Cardiac muscle cell (in vitro differentiated cells and primary cell): ENCODE measurements around the gene APOBR. TPM values are rescaled to one million over a fixed set of nuclear protein-coding genes. Genes with fewer than 3 reads are reported as not detected.

Source experiments
- DNase-seq, 2 donors: peaks; one replicate each; pipeline versions ENCODE4 v3.0.0 to v3.0.0-alpha.2; 2010 to 2017; ENCODE audit warnings: low read depth in 1 of 2, low spot score in 1 of 2
- H3K27ac ChIP-seq: fragments of 200-600 bp; sonication (generic); 2 replicates; pipeline ENCODE4 v1.5.1; 2016
- H3K27me3 ChIP-seq: fragments of 200-600 bp; sonication (generic); 2 replicates; pipeline ENCODE4 v1.6.0; 2016; ENCODE audit warnings: control low read depth
- H3K36me3 ChIP-seq: fragments of 200-600 bp; sonication (generic); 2 replicates; pipeline ENCODE4 v1.5.1; 2016; ENCODE audit warnings: control low read depth
- H3K4me1 ChIP-seq: fragments of 200-600 bp; sonication (generic); 2 replicates; pipeline ENCODE4 v1.8.1; 2017; ENCODE audit warnings: low read depth, mild to moderate bottlenecking, mixed run types
- H3K4me3 ChIP-seq: fragments of 200-600 bp; sonication (generic); 2 replicates; pipeline ENCODE4 v1.5.1; 2016; ENCODE audit warnings: mild to moderate bottlenecking
- H3K9me3 ChIP-seq: fragments of 200-600 bp; sonication (generic); 2 replicates; pipeline ENCODE4 v1.5.1; 2017; ENCODE audit warnings: low read depth, mild to moderate bottlenecking, control low read depth
- polyA plus RNA-seq: library from polyadenylated mRNA; unstranded; fragments of >200 nt; fragmentation: Nextera tagmentation; extraction: Ambion mirVana; gene quantifications from 2 replicates; pipeline ENCODE4 v1.2.1, GENCODE V29; 2016
- total RNA-seq: library from RNA; depleted of rRNA; stranded (reverse); fragments of >200 nt; gene quantifications from 2 replicates; pipeline ENCODE4 v1.2.3, GENCODE V29; 2016
- TF ChIP-seq, protein P1 (sequence below): IDR thresholded peaks from 2 replicates; pipeline ENCODE4 v1.5.1; 2012; ENCODE audit warnings: low read depth, mild to moderate bottlenecking, low read length

Gene APOBR
- total and polyA plus RNA-seq, 2 experiments from 2014 or later: 0.39 TPM; not detected in 1

DNA sequence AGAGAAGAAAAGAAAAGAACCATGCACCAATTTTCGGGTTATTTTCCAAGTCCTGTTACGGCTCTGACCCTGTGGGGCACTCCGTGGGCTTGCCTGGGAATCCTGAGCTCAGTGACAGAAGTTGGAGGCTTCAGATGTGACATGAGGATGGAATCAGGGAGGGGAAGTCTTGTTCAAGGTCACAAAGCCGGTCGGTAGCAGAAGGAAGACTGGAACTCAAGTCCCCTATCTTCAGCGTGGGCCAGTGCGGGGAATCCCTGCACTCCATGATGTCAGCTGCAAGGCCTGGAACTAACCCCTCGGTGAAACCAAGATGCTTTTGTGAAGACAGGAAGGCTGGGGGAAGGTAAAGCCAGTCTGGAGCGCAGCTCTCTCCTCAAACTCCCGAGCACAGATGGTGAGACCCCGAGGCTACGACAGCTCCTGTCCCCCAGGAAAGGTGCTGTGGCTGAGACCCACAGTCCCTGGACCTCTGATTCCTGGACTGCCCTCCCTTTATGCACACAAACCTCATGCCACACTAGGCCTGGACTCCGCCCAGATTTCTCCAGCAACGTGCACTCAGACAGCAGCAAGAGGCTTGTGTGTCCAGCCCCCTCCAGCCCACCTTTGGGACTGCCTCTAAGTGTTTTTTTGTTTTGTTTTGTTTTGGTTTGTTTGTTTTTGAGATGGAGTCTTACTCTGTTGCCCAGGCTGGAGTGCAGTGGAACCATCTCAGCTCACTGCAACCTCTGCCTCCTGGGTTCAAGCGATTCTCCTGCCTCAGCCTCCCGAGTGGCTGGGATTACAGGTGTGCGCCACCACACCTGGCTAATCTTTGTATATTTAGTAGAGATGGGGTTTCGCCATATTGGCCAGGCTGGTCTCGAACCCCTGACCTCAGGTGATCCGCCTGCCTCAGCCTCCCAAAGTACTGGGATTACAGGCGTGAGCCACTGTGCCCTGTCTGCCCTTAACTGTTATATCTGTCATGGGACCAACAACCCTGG is 17.7 kb downstream of the APOBR start:
- Histone ChIP-seq H3K4me1 (no peaks in the 10 kb centered on the region), H3K27ac (no peak overlapping the region), H3K4me3 (no peak overlapping the region), H3K27me3 (no peaks in the 10 kb centered on the region), H3K36me3 (no peaks in the 10 kb centered on the region), H3K9me3 (no peaks in the 10 kb centered on the region)
- TF ChIP-seq, protein P1, sequence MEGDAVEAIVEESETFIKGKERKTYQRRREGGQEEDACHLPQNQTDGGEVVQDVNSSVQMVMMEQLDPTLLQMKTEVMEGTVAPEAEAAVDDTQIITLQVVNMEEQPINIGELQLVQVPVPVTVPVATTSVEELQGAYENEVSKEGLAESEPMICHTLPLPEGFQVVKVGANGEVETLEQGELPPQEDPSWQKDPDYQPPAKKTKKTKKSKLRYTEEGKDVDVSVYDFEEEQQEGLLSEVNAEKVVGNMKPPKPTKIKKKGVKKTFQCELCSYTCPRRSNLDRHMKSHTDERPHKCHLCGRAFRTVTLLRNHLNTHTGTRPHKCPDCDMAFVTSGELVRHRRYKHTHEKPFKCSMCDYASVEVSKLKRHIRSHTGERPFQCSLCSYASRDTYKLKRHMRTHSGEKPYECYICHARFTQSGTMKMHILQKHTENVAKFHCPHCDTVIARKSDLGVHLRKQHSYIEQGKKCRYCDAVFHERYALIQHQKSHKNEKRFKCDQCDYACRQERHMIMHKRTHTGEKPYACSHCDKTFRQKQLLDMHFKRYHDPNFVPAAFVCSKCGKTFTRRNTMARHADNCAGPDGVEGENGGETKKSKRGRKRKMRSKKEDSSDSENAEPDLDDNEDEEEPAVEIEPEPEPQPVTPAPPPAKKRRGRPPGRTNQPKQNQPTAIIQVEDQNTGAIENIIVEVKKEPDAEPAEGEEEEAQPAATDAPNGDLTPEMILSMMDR: no peak
- DNase-seq: no peak

DNA sequence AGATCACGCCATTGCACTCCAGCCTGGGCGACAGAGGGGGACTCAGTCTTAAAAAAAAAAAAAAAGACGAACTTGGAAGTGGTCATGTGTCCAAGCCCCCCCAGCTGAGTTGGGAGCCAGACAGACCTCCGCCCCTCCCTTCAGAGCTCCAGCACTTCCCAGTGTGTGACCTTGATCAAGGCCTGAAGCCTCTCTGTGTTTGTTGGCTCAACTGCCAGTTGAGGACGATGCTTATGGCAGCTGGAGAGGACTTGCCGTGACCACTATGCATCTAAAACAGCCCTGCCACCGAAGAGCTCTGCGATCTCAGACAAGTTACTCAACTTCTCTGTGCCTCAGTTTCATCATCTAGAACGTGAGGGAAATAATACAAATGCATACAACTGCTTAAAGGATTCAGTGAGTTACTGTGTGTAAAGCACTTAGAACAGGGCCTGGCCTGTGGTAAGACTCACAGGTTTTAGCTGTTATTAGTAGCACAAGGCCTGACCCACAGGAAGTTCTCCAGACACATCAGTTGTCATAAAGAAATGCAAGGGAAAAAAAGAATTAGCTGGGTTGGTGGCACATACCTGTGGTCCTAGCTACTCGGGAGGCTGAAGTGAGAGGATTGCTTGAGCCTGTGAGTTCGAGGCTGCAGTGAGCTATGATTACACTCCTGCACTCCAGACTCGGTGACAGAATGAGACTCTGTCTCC is 19.2 kb downstream of the APOBR start:
- H3K9me3 ChIP-seq: no peaks in the 10 kb centered on the region
- no peaks in the 10 kb centered on the region for H3K4me1 ChIP-seq
- no peak overlapping the region for H3K27ac ChIP-seq
- H3K36me3 ChIP-seq: no peaks in the 10 kb centered on the region
- H3K27me3 ChIP-seq: no peaks in the 10 kb centered on the region
- DNase-seq: no peak
- TF ChIP-seq, protein P1: no peak
- no peak overlapping the region for H3K4me3 ChIP-seq

DNA sequence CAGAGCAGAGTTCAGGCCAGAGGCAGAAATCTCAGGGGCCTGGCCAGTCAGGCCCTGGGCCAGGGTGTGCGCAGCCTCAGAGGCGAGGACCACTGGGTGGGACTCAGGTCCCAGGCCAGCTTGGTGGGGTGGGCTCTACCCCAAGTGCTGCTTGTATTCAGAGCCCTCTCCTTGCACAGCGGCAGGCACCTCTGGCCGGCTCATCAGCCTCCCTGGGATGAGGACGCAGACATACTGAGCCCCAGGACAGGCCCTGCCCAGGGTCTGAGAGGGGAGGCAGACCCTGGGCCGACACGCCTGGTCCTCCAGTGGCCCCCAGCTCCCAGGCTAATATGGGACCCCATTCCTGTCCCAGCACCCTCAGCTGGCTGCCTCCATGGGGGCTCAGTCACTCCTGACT is 19.8 kb downstream of the APOBR start:
- no peak overlapping the region for H3K4me3 ChIP-seq
- H3K27ac ChIP-seq: no peak overlapping the region
- H3K4me1 ChIP-seq: no peaks in the 10 kb centered on the region
- no peaks in the 10 kb centered on the region for H3K9me3 ChIP-seq
- DNase-seq: no peak
- no peaks in the 10 kb centered on the region for H3K36me3 ChIP-seq
- TF ChIP-seq, protein P1: no peak
- H3K27me3 ChIP-seq: no peaks in the 10 kb centered on the region

DNA sequence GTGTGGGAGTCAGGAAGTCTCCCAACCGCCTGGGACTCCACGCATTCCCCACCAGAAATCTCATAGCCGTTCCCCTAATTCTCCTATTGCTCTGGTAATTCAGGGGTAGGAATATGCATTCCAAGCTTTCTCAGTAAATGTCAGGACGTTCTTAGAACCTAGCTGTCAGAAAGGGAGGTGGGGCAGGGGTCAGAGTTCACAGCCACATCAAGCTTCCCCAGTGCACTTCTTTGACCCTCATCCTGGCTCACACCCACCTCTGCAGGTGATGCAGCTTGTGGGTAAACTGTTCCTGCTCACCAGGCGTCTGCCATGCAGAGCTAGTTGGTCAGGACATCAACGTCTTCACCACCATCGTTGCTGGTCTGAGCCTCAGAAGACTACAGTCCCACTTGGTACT is 26.2 kb downstream of the APOBR start:
- TF ChIP-seq, protein P1: no peak
- DNase-seq: no peak
- Histone ChIP-seq H3K4me1 (no peaks in the 10 kb centered on the region), H3K27ac (no peak overlapping the region), H3K4me3 (no peak overlapping the region), H3K27me3 (no peaks in the 10 kb centered on the region), H3K9me3 (no peaks in the 10 kb centered on the region), H3K36me3 (no peaks in the 10 kb centered on the region)

DNA sequence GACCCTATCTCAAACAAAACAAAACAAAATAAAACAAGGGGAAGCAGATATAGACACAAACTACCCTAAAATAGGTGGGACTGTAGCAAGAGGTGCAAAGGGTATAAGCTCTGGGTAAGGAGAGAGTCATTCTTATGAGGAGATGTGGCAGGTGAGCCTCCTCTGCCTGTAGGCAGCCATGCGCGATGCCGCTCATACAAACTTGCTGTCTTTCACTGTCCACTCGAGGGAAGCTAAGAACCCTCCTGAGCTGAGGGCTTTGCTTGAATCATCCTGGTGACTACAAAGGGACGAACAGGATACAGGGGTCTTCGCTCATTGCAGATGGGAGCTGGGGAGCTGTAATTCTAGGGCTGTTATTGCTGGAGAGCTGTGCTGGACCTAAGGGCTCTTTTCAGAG is 27.0 kb downstream of the APOBR start:
- no peak overlapping the region for H3K4me3 ChIP-seq
- H3K9me3 ChIP-seq: no peaks in the 10 kb centered on the region
- no peaks in the 10 kb centered on the region for H3K27me3 ChIP-seq
- no peaks in the 10 kb centered on the region for H3K4me1 ChIP-seq
- no peak overlapping the region for H3K27ac ChIP-seq
- TF ChIP-seq, protein P1: no peak
- DNase-seq: no peak
- H3K36me3 ChIP-seq: no peaks in the 10 kb centered on the region
